SK-N-SH (cell line): ENCODE measurements around the gene TGM4. TPM values are rescaled to one million over a fixed set of nuclear protein-coding genes. Genes with fewer than 3 reads are reported as not detected.

Experiments
- CTCF ChIA-PET: fragments of 300-600, 350-600 bp; formaldehyde crosslinking; extraction: SDS; loops from one replicate; lab custom pipeline; 2021; lab: Yijun Ruan, JAX
- POLR2A ChIA-PET: fragments of 350-600 bp; sonication (Branson Sonifier 250); formaldehyde crosslinking; extraction: SDS; loops from one replicate; lab custom pipeline; 2020; ENCODE audit warnings: antibody characterized with exemption, inconsistent platforms; lab: Yijun Ruan, JAX
- DNase-seq: peaks from one replicate; pipeline ENCODE4 v3.0.0; 2012
- H2AFZ ChIP-seq: fragments of 200-600 bp; sonication (generic); 2 replicates; pipeline ENCODE4 v1.8.1; 2016; ENCODE audit warnings: antibody characterized with exemption, mild to moderate bottlenecking, low read depth
- H3F3A ChIP-seq: fragments of 200-600 bp; sonication (generic); replicated peaks from 2 replicates; pipeline ENCODE3; 2016; ENCODE audit warnings: antibody characterized with exemption, mild to moderate bottlenecking; ENCODE audit not compliant: insufficient read depth
- H3K27ac ChIP-seq, 2 experiments: fragments of 200-500 bp in 1 of 2; fragments of 200-600 bp in 1 of 2; sonication (Bioruptor generic) in 1 of 2; sonication (generic), shearing (Covaris generic) in 1 of 2; 2 replicates each; pipeline versions ENCODE4 v1.5.1 to v1.6.1; 2014 to 2016; ENCODE audit warnings: low read depth in 2 of 2, inconsistent platforms in 1 of 2, low read length in 1 of 2, mild to moderate bottlenecking in 1 of 2, mixed read lengths in 1 of 2
- H3K27me3 ChIP-seq: fragments of 200-600 bp; sonication (generic), shearing (Covaris generic); 2 replicates; pipeline ENCODE4 v1.6.1; 2016; ENCODE audit warnings: mixed run types; ENCODE audit not compliant: insufficient read depth
- H3K36me3 ChIP-seq, 2 experiments: fragments of 200-500 bp in 1 of 2; fragments of 200-600 bp in 1 of 2; sonication (Bioruptor generic) in 1 of 2; sonication (generic) in 1 of 2; replicated peaks in 1 of 2; 2 replicates each; pipeline versions ENCODE3 to v1.5.1; 2014 to 2016; ENCODE audit warnings: low read length in 1 of 2, mild to moderate bottlenecking in 1 of 2; ENCODE audit not compliant: insufficient read depth in 2 of 2, control insufficient read depth in 1 of 2
- H3K4me1 ChIP-seq, 2 experiments: fragments of 200-500 bp in 1 of 2; fragments of 200-600 bp in 1 of 2; sonication (Bioruptor generic) in 1 of 2; sonication (generic), shearing (Covaris generic) in 1 of 2; 2 replicates each; pipeline versions ENCODE4 v1.5.1 to v1.6.1; 2014 to 2016; ENCODE audit warnings: low read depth in 1 of 2, low read length in 1 of 2, mixed run types in 1 of 2; ENCODE audit not compliant: insufficient read depth in 2 of 2, control insufficient read depth in 1 of 2
- H3K4me2 ChIP-seq: fragments of 200-600 bp; sonication (generic), shearing (Covaris generic); 2 replicates; pipeline ENCODE4 v1.6.1; 2017; ENCODE audit warnings: mixed run types
- H3K4me3 ChIP-seq, 2 experiments: fragments of 200-500 bp in 1 of 2; fragments of 200-600 bp in 1 of 2; sonication (Bioruptor generic) in 1 of 2; sonication (generic), shearing (Covaris generic) in 1 of 2; 2 replicates each; pipeline versions ENCODE4 v1.5.1 to v1.8.1; 2014 to 2016; ENCODE audit warnings: low read depth in 2 of 2, inconsistent platforms in 1 of 2, low read length in 1 of 2, mild to moderate bottlenecking in 1 of 2, mixed read lengths in 1 of 2, moderate library complexity in 1 of 2
- H3K79me2 ChIP-seq: fragments of 200-600 bp; sonication (generic); 2 replicates; pipeline ENCODE4 v1.8.1; 2017; ENCODE audit warnings: mild to moderate bottlenecking; ENCODE audit not compliant: insufficient read depth
- H3K9ac ChIP-seq: fragments of 200-600 bp; sonication (generic); 2 replicates; pipeline ENCODE4 v1.6.1; 2017; ENCODE audit warnings: mixed run types
- H3K9me2 ChIP-seq: fragments of 200-600 bp; sonication (generic); 2 replicates; pipeline ENCODE4 v1.6.1; 2017; ENCODE audit warnings: mixed run types
- H3K9me3 ChIP-seq: fragments of 200-600 bp; sonication (generic); 2 replicates; pipeline ENCODE4 v1.6.1; 2017; ENCODE audit warnings: mixed run types, mild to moderate bottlenecking, moderate library complexity
- H4K20me1 ChIP-seq: fragments of 200-600 bp; sonication (generic); 2 replicates; pipeline ENCODE4 v1.6.1; 2017; ENCODE audit warnings: mild to moderate bottlenecking, mixed run types; ENCODE audit not compliant: insufficient read depth
- CHD2 ChIP-seq: fragments of 150-350 bp; IDR thresholded peaks from 2 replicates; pipeline ENCODE4 v1.6.1; 2018; ENCODE audit warnings: low read length; ENCODE audit not compliant: partially characterized antibody
- EP300 ChIP-seq, 2 experiments: IDR thresholded peaks; 2 replicates each; pipeline versions ENCODE4 v1.4.0 to v1.6.1; 2012; ENCODE audit warnings: borderline replicate concordance in 1 of 2, low read depth in 1 of 2, low read length in 1 of 2
- FOSL2 ChIP-seq: IDR thresholded peaks from 2 replicates; pipeline ENCODE4 v1.4.0; 2012; ENCODE audit warnings: low read depth, mild to moderate bottlenecking, moderate library complexity, borderline replicate concordance
- FOXJ3 ChIP-seq: sonication (generic); formaldehyde crosslinking; IDR thresholded peaks from 2 replicates; pipeline ENCODE4 v1.5.1; 2020; ENCODE audit warnings: mild to moderate bottlenecking, missing genetic modification reagents
- GATA2 ChIP-seq: sonication (generic); formaldehyde crosslinking; IDR thresholded peaks from 2 replicates; pipeline ENCODE4 v1.5.0; 2020; ENCODE audit warnings: mild to moderate bottlenecking, missing genetic modification reagents
- JUND ChIP-seq: IDR thresholded peaks from 2 replicates; pipeline ENCODE4 v1.4.0; 2012
- POLR2AphosphoS5 ChIP-seq: IDR thresholded peaks from 2 replicates; pipeline ENCODE4 v1.6.1; 2012; ENCODE audit warnings: low read depth, low read length
- RAD21 ChIP-seq: IDR thresholded peaks from 2 replicates; pipeline ENCODE4 v1.6.1; 2012; ENCODE audit warnings: mild to moderate bottlenecking, low read length
- REST ChIP-seq: IDR thresholded peaks from 2 replicates; pipeline ENCODE4 v1.6.1; 2012; ENCODE audit warnings: mild to moderate bottlenecking, low read depth, low read length, moderate library complexity
- RXRA ChIP-seq: IDR thresholded peaks from 2 replicates; pipeline ENCODE4 v1.4.0; 2012; ENCODE audit warnings: low read depth, mild to moderate bottlenecking, borderline replicate concordance
- SMC3 ChIP-seq: IDR thresholded peaks from 2 replicates; pipeline ENCODE4 v1.6.1; 2012; ENCODE audit warnings: low read depth, low read length, improper control_type of control experiment
- TCF12 ChIP-seq: IDR thresholded peaks from 2 replicates; pipeline ENCODE4 v1.4.0; 2012
- YY1 ChIP-seq: IDR thresholded peaks from 2 replicates; pipeline ENCODE4 v1.4.0; 2012; ENCODE audit warnings: low read depth, mild to moderate bottlenecking
- WGBS: methylation state at CpG from one replicate; pipeline ENCODE4 v1.1.6; 2017; ENCODE audit warnings: low lambda C conversion rate; 5-methylcytosine and 5-hydroxymethylcytosine counted together
- polyA plus RNA-seq, 3 experiments: library from polyadenylated mRNA; depleted of rRNA; stranded (reverse); fragments of >200 nt; gene quantifications; 2 replicates each; pipeline ENCODE4 v1.2.3, GENCODE V29; 2012
- TF ChIP-seq, protein P1 (sequence below): IDR thresholded peaks from 2 replicates; pipeline ENCODE4 v1.4.0; 2012; ENCODE audit warnings: low read depth, borderline replicate concordance

Gene TGM4
- polyA plus RNA-seq, 1 of the 3 experiments (the other 2 are of a cell fraction) = 0.12 TPM

DNA sequence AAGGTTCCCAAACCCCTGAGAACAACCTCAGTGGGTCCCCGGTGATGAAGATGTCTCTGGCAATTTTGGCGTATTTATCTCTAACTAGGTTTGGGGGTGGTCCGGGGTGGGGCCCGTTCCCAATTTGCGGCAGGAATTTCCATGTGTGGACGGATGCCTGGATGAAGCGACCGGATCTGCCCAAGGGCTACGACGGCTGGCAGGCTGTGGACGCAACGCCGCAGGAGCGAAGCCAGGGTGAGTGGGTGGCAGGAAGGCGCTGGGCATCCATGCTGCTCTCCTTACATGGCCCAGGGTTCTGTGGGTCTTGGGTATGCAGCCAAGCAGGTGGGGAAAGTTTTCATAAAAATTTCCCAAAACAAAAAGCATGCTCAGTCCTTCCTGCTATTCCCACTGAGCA, 29.3 kb downstream of the TGM4 start:
- WGBS = 41% methylated on average over 15 of the region's 15 CpGs
- peak; percentile 55 for DNase-seq
- no peaks in the 10 kb centered on the region for H3K36me3 ChIP-seq
- no peak overlapping the region; a peak in 1 of 4 replicates for H3K27ac ChIP-seq
- TF ChIP-seq RXRA = no peak
- TF ChIP-seq POLR2AphosphoS5 = no peak
- TF ChIP-seq GATA2 = 0 out of 2 replicates have a peak, but pooled peaks have one; percentile 3
- no peaks in the 10 kb centered on the region for H4K20me1 ChIP-seq
- H3K9me2 ChIP-seq = no peaks in the 10 kb centered on the region
- H3K27me3 ChIP-seq = no peaks in the 10 kb centered on the region
- no peaks in the 10 kb centered on the region for H3F3A ChIP-seq
- no peak overlapping the region for H3K9ac ChIP-seq
- peaks cover 0 to 7% of the 10 kb centered on the region in 2 experiments; a peak in 1 of 4 replicates for H3K4me1 ChIP-seq
- no peak overlapping the region; a peak in 1 of 4 replicates for H3K4me3 ChIP-seq
- POLR2A ChIA-PET = no interaction called here
- no peaks in the 10 kb centered on the region for H3K79me2 ChIP-seq
- no peak overlapping the region for H3K4me2 ChIP-seq
- CTCF ChIA-PET = no interaction called here
- no peaks in the 10 kb centered on the region for H3K9me3 ChIP-seq
- H2AFZ ChIP-seq = no peak overlapping the region

DNA sequence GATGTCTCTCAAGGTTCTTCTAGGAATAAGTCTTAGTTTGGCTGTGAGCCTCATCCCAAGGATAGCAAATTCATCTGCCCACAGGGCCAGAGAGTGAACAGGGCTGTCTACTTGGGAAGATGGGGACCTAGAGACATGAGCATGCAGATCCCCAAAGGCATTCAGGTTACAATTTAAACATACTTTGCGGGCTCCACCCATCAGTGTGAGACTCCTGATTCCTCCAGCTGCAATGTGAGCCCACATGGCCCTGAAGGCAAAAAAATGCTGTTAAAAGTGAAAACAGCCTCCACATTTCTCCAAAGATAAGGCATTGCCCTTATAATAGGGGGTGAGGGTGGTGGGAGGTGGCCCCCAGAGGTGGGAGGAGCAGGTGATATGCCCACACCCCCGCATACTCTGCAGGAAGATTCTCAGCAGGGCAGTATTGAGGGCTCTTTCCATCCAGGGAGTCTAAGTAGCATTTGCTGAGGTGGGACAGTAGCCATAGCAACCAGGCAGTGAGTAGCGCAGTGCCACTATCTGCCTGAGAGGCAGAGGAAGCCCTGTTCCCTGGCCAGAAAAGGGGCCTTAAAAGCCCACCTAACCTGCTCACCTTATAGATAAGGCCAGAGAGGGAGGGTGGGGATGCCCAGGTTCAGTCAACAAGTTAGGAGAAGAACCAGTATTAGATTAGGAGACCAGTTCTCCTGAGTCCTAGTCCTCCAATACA, 31.2 kb downstream of the TGM4 start:
- no peak overlapping the region for H3K4me2 ChIP-seq
- H3F3A ChIP-seq = no peaks in the 10 kb centered on the region
- peaks cover 0 to 7% of the 10 kb centered on the region in 2 experiments; a peak in 1 of 4 replicates for H3K4me1 ChIP-seq
- H4K20me1 ChIP-seq = no peaks in the 10 kb centered on the region
- H3K9ac ChIP-seq = no peak overlapping the region
- no peaks in the 10 kb centered on the region for H3K9me2 ChIP-seq
- H3K9me3 ChIP-seq = no peaks in the 10 kb centered on the region
- H3K27ac ChIP-seq = no peak overlapping the region
- no peaks in the 10 kb centered on the region for H3K36me3 ChIP-seq
- ChIA-PET POLR2A (no interaction called here), CTCF (interaction anchor here (1.1 to 1.3 kb wide), 2 partner anchors 9 to 10 kb away, joined by 3 read pairs; no protein-coding TSS in a partner anchor)
- no peak overlapping the region for H3K4me3 ChIP-seq
- no peak for DNase-seq
- no peaks in the 10 kb centered on the region for H3K79me2 ChIP-seq
- WGBS = 89% methylated on average over 1 of the region's 3 CpGs
- no peak for TF ChIP-seq YY1
- no peak overlapping the region for H2AFZ ChIP-seq
- H3K27me3 ChIP-seq = no peaks in the 10 kb centered on the region

DNA sequence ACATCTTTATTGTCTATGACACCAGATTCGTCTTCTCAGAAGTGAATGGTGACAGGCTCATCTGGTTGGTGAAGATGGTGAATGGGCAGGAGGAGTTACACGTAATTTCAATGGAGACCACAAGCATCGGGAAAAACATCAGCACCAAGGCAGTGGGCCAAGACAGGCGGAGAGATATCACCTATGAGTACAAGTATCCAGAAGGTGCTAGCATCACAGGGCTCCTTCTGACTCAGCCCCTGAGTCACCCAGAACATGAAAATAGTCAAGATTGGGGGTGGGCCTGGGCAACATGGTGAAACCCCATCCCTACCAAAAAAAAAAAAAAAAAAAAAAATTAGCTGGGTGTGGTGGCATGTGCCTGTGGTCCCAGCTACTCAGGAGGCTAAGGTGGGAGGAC, 32.6 kb downstream of the TGM4 start:
- Histone ChIP-seq H3F3A (no peaks in the 10 kb centered on the region), H2AFZ (no peak overlapping the region), H3K4me1 (peaks cover 0 to 7% of the 10 kb centered on the region in 2 experiments; a peak in 1 of 4 replicates), H3K27me3 (no peaks in the 10 kb centered on the region), H3K9ac (no peak overlapping the region), H3K27ac (no peak overlapping the region), H3K9me3 (no peaks in the 10 kb centered on the region), H3K36me3 (no peaks in the 10 kb centered on the region), H4K20me1 (no peaks in the 10 kb centered on the region), H3K4me2 (no peak overlapping the region), H3K79me2 (no peaks in the 10 kb centered on the region), H3K9me2 (no peaks in the 10 kb centered on the region), H3K4me3 (no peak overlapping the region)
- CTCF ChIA-PET = interaction anchor here (0.9 kb wide), 1 partner anchor 374 kb away, joined by 4 read pairs; no protein-coding TSS in a partner anchor
- DNase-seq = no peak
- WGBS = 55% methylated on average over 4 of the region's 4 CpGs
- POLR2A ChIA-PET = no interaction called here
- no peak for TF ChIP-seq EP300 (IDR thresholded peaks at IDR 0.05; ENCODE audit: borderline replicate concordance in 1 of 2, low read depth in 1 of 2, low read length in 1 of 2)
- no peak for TF ChIP-seq FOSL2
- no peak for TF ChIP-seq RXRA
- no peak for TF ChIP-seq CHD2
- no peak for TF ChIP-seq FOXJ3 (CRISPR knock-in tag)
- TF ChIP-seq, protein P1, sequence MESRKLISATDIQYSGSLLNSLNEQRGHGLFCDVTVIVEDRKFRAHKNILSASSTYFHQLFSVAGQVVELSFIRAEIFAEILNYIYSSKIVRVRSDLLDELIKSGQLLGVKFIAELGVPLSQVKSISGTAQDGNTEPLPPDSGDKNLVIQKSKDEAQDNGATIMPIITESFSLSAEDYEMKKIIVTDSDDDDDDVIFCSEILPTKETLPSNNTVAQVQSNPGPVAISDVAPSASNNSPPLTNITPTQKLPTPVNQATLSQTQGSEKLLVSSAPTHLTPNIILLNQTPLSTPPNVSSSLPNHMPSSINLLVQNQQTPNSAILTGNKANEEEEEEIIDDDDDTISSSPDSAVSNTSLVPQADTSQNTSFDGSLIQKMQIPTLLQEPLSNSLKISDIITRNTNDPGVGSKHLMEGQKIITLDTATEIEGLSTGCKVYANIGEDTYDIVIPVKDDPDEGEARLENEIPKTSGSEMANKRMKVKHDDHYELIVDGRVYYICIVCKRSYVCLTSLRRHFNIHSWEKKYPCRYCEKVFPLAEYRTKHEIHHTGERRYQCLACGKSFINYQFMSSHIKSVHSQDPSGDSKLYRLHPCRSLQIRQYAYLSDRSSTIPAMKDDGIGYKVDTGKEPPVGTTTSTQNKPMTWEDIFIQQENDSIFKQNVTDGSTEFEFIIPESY = no peak
- TF ChIP-seq SMC3 = no peak
- TF ChIP-seq TCF12 = no peak
- TF ChIP-seq RAD21 = no peak
- TF ChIP-seq JUND = no peak
- TF ChIP-seq REST = no peak
- TF ChIP-seq POLR2AphosphoS5 = no peak
